Endothelial cell of umbilical vein (primary cell): ENCODE measurements around the gene TPT1. TPM values are rescaled to one million over a fixed set of nuclear protein-coding genes. Genes with fewer than 3 reads are reported as not detected.

ENCODE experiments used
- BruUV-seq: library from RNA; stranded (reverse); fragments of 400-500 nt; replicated peaks from 2 replicates; lab custom pipeline; 2021; lab: Mats Ljungman, UMichigan
- CTCF ChIA-PET: fragments of 300-600, 350-600 bp; sonication (Branson Sonifier 250); formaldehyde crosslinking; loops from one replicate; lab custom pipeline; 2021; ENCODE audit warnings: antibody characterized with exemption, inconsistent platforms; lab: Charles Lee
- POLR2A ChIA-PET: fragments of 300-600, 350-600 bp; sonication (Branson Sonifier 250); formaldehyde crosslinking; loops from one replicate; lab custom pipeline; 2021; ENCODE audit warnings: antibody characterized with exemption, inconsistent platforms; lab: Charles Lee
- DNase-seq: peaks from one replicate; pipeline ENCODE4 v3.0.0-alpha.2; 2011; ENCODE audit warnings: low read depth, low spot score
- FAIRE-seq: peaks from 2 replicates; lab custom pipeline; 2011; peaks lifted over from hg19 to GRCh38; lab: Jason Lieb, UNC
- H2AFZ ChIP-seq: 2 replicates; pipeline ENCODE4 v1.6.0; 2012; ENCODE audit warnings: low read depth, low read length, control low read depth, inconsistent platforms
- H3K27ac ChIP-seq: 2 replicates; pipeline ENCODE4 v1.5.1; 2011; ENCODE audit warnings: low read depth, mild to moderate bottlenecking, control low read depth, low read length, moderate library complexity; ENCODE audit not compliant: insufficient read depth
- H3K27me3 ChIP-seq, 2 experiments: 2 replicates each; pipeline versions ENCODE4 v1.6.0 to v1.6.1; 2011; ENCODE audit warnings: low read length in 2 of 2, mixed read lengths in 1 of 2; ENCODE audit not compliant: control insufficient read depth in 2 of 2, insufficient read depth in 2 of 2
- H3K36me3 ChIP-seq, 2 experiments: 2 replicates in 1 of 2; 3 replicates in 1 of 2; pipeline ENCODE4 v1.5.1; 2011; ENCODE audit warnings: low read length in 2 of 2, mild to moderate bottlenecking in 1 of 2, moderate library complexity in 1 of 2; ENCODE audit not compliant: control insufficient read depth in 2 of 2, insufficient read depth in 2 of 2; ENCODE audit errors: extremely low read depth in 1 of 2
- H3K4me1 ChIP-seq: 3 replicates; pipeline ENCODE4 v1.5.1; 2011; ENCODE audit warnings: mild to moderate bottlenecking, low read length; ENCODE audit not compliant: control insufficient read depth, insufficient read depth; ENCODE audit errors: extremely low read depth
- H3K4me2 ChIP-seq: 2 replicates; pipeline ENCODE4 v1.6.1; 2011; ENCODE audit warnings: low read length, control low read depth, mixed read lengths; ENCODE audit not compliant: insufficient read depth
- H3K4me3 ChIP-seq, 3 experiments: fragments of 200-600 bp in 1 of 3; sonication (generic), shearing (Covaris generic) in 1 of 3; replicated peaks in 1 of 3; 2 replicates each; pipeline ENCODE4 v1.5.1; 2011 to 2016; ENCODE audit warnings: control low read depth in 3 of 3, low read length in 3 of 3, mild to moderate bottlenecking in 2 of 3, inconsistent platforms in 1 of 3, low read depth in 1 of 3, moderate library complexity in 1 of 3; ENCODE audit not compliant: insufficient read depth in 1 of 3
- H3K79me2 ChIP-seq: 2 replicates; pipeline ENCODE4 v1.6.0; 2012; ENCODE audit warnings: low read length, inconsistent platforms; ENCODE audit not compliant: control insufficient read depth, insufficient read depth
- H3K9ac ChIP-seq: replicated peaks from 2 replicates; pipeline ENCODE3; 2011; ENCODE audit warnings: low read length, control low read depth; ENCODE audit not compliant: insufficient read depth; ENCODE audit errors: extremely low read depth
- H3K9me1 ChIP-seq: replicated peaks from 3 replicates; pipeline ENCODE4 v1.6.0; 2011; ENCODE audit warnings: mild to moderate bottlenecking, low read length; ENCODE audit not compliant: control insufficient read depth, insufficient read depth; ENCODE audit errors: extremely low read depth
- H3K9me3 ChIP-seq: replicated peaks from 2 replicates; pipeline ENCODE4 v1.5.1; 2012; ENCODE audit warnings: low read length, inconsistent platforms; ENCODE audit not compliant: control insufficient read depth, insufficient read depth
- H4K20me1 ChIP-seq: replicated peaks from 2 replicates; pipeline ENCODE3; 2011; ENCODE audit warnings: mild to moderate bottlenecking, low read length; ENCODE audit not compliant: control insufficient read depth, insufficient read depth; ENCODE audit errors: extremely low read depth
- EZH2 ChIP-seq: IDR thresholded peaks from 2 replicates; pipeline ENCODE4 v1.6.1; 2012; ENCODE audit warnings: borderline replicate concordance, low read depth, mild to moderate bottlenecking, moderate library complexity, low read length, inconsistent platforms; ENCODE audit not compliant: severe bottlenecking
- FOS ChIP-seq: IDR thresholded peaks from 2 replicates; pipeline ENCODE4 v1.6.1; 2011; ENCODE audit warnings: mild to moderate bottlenecking, low read length, moderate library complexity, borderline replicate concordance; ENCODE audit not compliant: insufficient read depth
- GATA2 ChIP-seq: IDR thresholded peaks from 2 replicates; pipeline ENCODE4 v1.7.0; 2011; ENCODE audit warnings: low read depth, mild to moderate bottlenecking, moderate library complexity, mixed read lengths, low read length; ENCODE audit not compliant: insufficient read length, insufficient read depth
- JUN ChIP-seq: IDR thresholded peaks from 2 replicates; pipeline ENCODE4 v1.6.1; 2011; ENCODE audit warnings: borderline replicate concordance, low read depth; ENCODE audit not compliant: insufficient read length, insufficient read depth
- MAX ChIP-seq: IDR thresholded peaks from 2 replicates; pipeline ENCODE4 v1.6.1; 2011; ENCODE audit not compliant: insufficient read depth, insufficient read length
- MYC ChIP-seq: IDR thresholded peaks from one replicate; pipeline ENCODE4 v1.6.1; 2011; ENCODE audit warnings: mild to moderate bottlenecking, low read depth, low read length
- POLR2A ChIP-seq: IDR thresholded peaks from 2 replicates; pipeline ENCODE4 v1.6.1; 2012; ENCODE audit warnings: low read depth, mild to moderate bottlenecking, control low read depth, low read length
- POLR2AphosphoS5 ChIP-seq: IDR thresholded peaks from 2 replicates; pipeline ENCODE4 v1.6.1; 2012; ENCODE audit warnings: low read depth, mild to moderate bottlenecking, control low read depth, low read length, moderate library complexity; ENCODE audit not compliant: insufficient read depth
- dilution Hi-C: fragments of 300-500 bp; cut with MboI; formaldehyde crosslinking; loops from one replicate; pipeline ENCODE4 v1.15.0; 2019; ENCODE audit warnings: low sequenced_read_pairs; ENCODE audit not compliant: extremely low pct_ligation_motif_present
- intact Hi-C: fragments of 100-400 bp; cut with micrococcal nuclease; formaldehyde crosslinking; loops from one replicate; pipeline ENCODE4 v1.10.0; 2022
- polyA plus RNA-seq, 4 experiments: library from polyadenylated mRNA; depleted of rRNA in 3 of 4; stranded (reverse) in 3 of 4; unstranded in 1 of 4; fragments of >200 nt; gene quantifications; 2 replicates each; pipeline versions ENCODE4 v1.2.1 to v1.2.3, GENCODE V29; 2011 to 2012; ENCODE audit warnings: missing spikeins in 1 of 4
- total RNA-seq: library from RNA; stranded (reverse); gene quantifications from 2 replicates; pipeline ENCODE4 v1.2.3, GENCODE V29; 2021
- TF ChIP-seq, protein P1 (sequence below), 2 donors: IDR thresholded peaks; 1 replicate in 1 of 2; 2 replicates in 1 of 2; pipeline ENCODE4 v1.5.1; 2011; ENCODE audit warnings: low read length in 2 of 2, mild to moderate bottlenecking in 2 of 2, moderate library complexity in 2 of 2, control low read depth in 1 of 2, inconsistent platforms in 1 of 2, low read depth in 1 of 2; ENCODE audit not compliant: insufficient read depth in 1 of 2; ENCODE audit errors: extremely low read depth in 1 of 2

TPT1 gene
- total and polyA plus RNA-seq, 2 donors (not counting 3 experiments of a cell fraction or from before 2014, with no cell fraction given) = 2,993 to 4,330 TPM

GRCh38 chr13:45356966-45357672 lies 16.1 kb upstream of the TPT1 start:
- Histone ChIP-seq H3K4me3 (no peak overlapping the region), H2AFZ (no peak overlapping the region), H3K9ac (no peak overlapping the region), H3K9me1 (no peaks in the 10 kb centered on the region), H3K79me2 (no peaks in the 10 kb centered on the region), H3K36me3 (peaks cover 2 to 4% of the 10 kb centered on the region in 2 experiments), H3K4me1 (no peaks in the 10 kb centered on the region), H3K27ac (no peak overlapping the region), H3K4me2 (no peak overlapping the region), H3K9me3 (no peaks in the 10 kb centered on the region), H4K20me1 (no peaks in the 10 kb centered on the region), H3K27me3 (no peaks in the 10 kb centered on the region)
- ChIA-PET CTCF (interaction anchor here (1.8 to 2.3 kb wide), 2 partner anchors 15 kb away, joined by 5 to 7 read pairs; partner anchors contain the start of gene TPT1), POLR2A (no interaction called here)
- dilution Hi-C loops = no loop called here
- intact Hi-C loops = no loop called here
- TF ChIP-seq GATA2 (no peak), POLR2AphosphoS5 (no peak), JUN (no peak), MYC (no peak), FOS (no peak), EZH2 (no peak), POLR2A (no peak), MAX (no peak)
- TF ChIP-seq, protein P1, sequence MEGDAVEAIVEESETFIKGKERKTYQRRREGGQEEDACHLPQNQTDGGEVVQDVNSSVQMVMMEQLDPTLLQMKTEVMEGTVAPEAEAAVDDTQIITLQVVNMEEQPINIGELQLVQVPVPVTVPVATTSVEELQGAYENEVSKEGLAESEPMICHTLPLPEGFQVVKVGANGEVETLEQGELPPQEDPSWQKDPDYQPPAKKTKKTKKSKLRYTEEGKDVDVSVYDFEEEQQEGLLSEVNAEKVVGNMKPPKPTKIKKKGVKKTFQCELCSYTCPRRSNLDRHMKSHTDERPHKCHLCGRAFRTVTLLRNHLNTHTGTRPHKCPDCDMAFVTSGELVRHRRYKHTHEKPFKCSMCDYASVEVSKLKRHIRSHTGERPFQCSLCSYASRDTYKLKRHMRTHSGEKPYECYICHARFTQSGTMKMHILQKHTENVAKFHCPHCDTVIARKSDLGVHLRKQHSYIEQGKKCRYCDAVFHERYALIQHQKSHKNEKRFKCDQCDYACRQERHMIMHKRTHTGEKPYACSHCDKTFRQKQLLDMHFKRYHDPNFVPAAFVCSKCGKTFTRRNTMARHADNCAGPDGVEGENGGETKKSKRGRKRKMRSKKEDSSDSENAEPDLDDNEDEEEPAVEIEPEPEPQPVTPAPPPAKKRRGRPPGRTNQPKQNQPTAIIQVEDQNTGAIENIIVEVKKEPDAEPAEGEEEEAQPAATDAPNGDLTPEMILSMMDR (IDR thresholded peaks at IDR 0.05; ENCODE audit: extremely low read depth in 1 of 2, insufficient read depth in 1 of 2, low read depth in 1 of 2, low read length in 2 of 2) = no peak
- DNase-seq (no peak), FAIRE-seq (no peak)
- no TSS peak for BruUV-seq
